Glutamatergic neuron (in vitro differentiated cells): Measurements from ENCODE around the gene INVS. TPM values are rescaled to one million over a fixed set of nuclear protein-coding genes. Genes with fewer than 3 reads are reported as not detected.

Source experiments
- DNase-seq: peaks from one replicate; pipeline ENCODE4 v3.0.0; 2022
- H3K27ac Mint-ChIP-seq: one replicate; pipeline ENCODE4 v1.8.0; 2020; ENCODE audit warnings: mild to moderate bottlenecking, mixed read lengths, inconsistent platforms; ENCODE audit not compliant: unreplicated experiment
- H3K27me3 Mint-ChIP-seq: one replicate; pipeline ENCODE4 v1.8.0; 2020; ENCODE audit warnings: mild to moderate bottlenecking, moderate library complexity, mixed read lengths, inconsistent platforms; ENCODE audit not compliant: unreplicated experiment
- H3K36me3 Mint-ChIP-seq: one replicate; pipeline ENCODE4 v1.8.0; 2020; ENCODE audit warnings: mild to moderate bottlenecking, mixed read lengths, inconsistent platforms; ENCODE audit not compliant: unreplicated experiment
- H3K4me1 Mint-ChIP-seq: one replicate; pipeline ENCODE4 v1.8.0; 2020; ENCODE audit warnings: mild to moderate bottlenecking, low read depth, mixed read lengths, inconsistent platforms; ENCODE audit not compliant: unreplicated experiment
- H3K4me3 Mint-ChIP-seq: one replicate; pipeline ENCODE4 v1.8.0; 2020; ENCODE audit warnings: mild to moderate bottlenecking, mixed read lengths, inconsistent platforms; ENCODE audit not compliant: unreplicated experiment
- H3K9me3 Mint-ChIP-seq: one replicate; pipeline ENCODE4 v1.8.0; 2020; ENCODE audit warnings: mild to moderate bottlenecking, moderate library complexity, mixed read lengths, inconsistent platforms; ENCODE audit not compliant: unreplicated experiment
- total RNA-seq: library from RNA; stranded (reverse); fragmentation: NEBNext Ultra II Directional; extraction: Animal tissue kit (Norgen Biotek cat#: 25700); gene quantifications from one replicate; pipeline ENCODE4 v1.2.1, GENCODE V29; 2021; ENCODE audit not compliant: unreplicated experiment
- TF ChIP-seq, protein P1 (sequence below): fragments of 200-600 bp; sonication (generic); IDR thresholded peaks from one replicate; pipeline ENCODE4 v1.5.0; 2021; ENCODE audit not compliant: partially characterized antibody, unreplicated experiment

The INVS gene
- total RNA-seq, 1 donor from 2014 or later, result 33.4 TPM

DNA sequence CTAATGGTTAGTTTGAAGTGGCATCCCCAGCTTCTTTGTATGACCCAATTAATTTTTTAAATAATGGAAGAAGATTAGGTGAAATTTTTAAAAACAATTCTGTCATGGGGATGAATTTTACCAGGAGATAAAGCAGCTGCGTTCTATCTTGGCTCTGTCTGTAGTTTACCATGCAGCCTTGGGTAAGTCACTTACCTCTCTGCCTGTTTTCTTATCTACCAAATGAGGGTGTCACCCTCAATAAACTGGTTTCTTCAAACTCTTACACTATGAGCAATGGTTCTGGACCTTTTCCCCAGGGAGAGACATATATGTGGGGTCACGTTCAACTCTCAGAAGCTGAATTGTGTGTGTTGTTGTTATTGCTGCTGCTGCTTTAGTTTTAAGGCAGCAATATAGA lies 182.0 kb downstream of the INVS start:
- Mint-ChIP-seq H3K4me3 (no peak overlapping the region), H3K27me3 (peaks cover 3% of the 10 kb centered on the region), H3K9me3 (peaks cover 14% of the 10 kb centered on the region), H3K27ac (no peak overlapping the region), H3K36me3 (peaks cover 13% of the 10 kb centered on the region), H3K4me1 (peaks cover 40% of the 10 kb centered on the region)
- no peak for DNase-seq
- TF ChIP-seq, protein P1, sequence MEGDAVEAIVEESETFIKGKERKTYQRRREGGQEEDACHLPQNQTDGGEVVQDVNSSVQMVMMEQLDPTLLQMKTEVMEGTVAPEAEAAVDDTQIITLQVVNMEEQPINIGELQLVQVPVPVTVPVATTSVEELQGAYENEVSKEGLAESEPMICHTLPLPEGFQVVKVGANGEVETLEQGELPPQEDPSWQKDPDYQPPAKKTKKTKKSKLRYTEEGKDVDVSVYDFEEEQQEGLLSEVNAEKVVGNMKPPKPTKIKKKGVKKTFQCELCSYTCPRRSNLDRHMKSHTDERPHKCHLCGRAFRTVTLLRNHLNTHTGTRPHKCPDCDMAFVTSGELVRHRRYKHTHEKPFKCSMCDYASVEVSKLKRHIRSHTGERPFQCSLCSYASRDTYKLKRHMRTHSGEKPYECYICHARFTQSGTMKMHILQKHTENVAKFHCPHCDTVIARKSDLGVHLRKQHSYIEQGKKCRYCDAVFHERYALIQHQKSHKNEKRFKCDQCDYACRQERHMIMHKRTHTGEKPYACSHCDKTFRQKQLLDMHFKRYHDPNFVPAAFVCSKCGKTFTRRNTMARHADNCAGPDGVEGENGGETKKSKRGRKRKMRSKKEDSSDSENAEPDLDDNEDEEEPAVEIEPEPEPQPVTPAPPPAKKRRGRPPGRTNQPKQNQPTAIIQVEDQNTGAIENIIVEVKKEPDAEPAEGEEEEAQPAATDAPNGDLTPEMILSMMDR, result no peak

DNA sequence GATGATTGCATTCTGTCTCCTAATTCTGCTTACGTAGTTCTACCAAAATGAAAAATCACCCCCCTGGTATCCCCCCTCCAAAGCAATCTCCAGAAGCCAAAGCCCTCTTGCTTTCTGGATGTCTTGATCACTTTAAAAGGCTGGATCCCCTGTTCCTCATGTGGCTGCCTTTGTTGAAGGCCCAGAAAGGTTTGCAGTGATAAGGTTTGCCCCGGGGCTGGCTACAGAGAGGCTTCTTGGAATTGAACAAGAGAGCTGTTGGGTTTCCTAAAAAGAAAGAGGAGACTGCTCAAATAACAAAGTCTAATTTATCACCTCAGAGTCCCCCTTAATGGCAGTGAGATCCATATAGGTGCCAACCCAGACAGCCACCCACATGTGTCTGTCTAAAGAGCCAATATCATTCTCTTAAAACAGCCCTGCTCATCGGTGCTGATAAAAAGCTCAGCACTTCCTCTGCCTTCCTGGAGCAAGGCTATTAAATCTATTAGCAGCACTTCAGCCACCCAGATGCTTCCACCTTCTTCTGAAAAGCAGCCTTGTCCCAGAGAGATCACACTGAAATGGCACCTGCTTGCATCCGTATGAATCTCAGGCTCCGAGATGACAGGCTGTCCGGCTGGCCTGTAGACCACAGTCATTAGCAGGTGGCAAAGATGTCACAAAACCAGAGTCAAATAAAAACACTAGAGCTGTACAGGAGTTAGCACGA lies 182.8 kb downstream of the INVS start:
- no peak for DNase-seq
- H3K27me3 Mint-ChIP-seq, result peaks cover 3% of the 10 kb centered on the region
- peaks cover 17% of the 10 kb centered on the region for H3K36me3 Mint-ChIP-seq
- H3K4me1 Mint-ChIP-seq, result peaks cover 35% of the 10 kb centered on the region
- no peak overlapping the region for H3K4me3 Mint-ChIP-seq
- TF ChIP-seq, protein P1, result no peak
- peaks cover 14% of the 10 kb centered on the region for H3K9me3 Mint-ChIP-seq
- peak overlapping the region; percentile 84 for H3K27ac Mint-ChIP-seq

DNA sequence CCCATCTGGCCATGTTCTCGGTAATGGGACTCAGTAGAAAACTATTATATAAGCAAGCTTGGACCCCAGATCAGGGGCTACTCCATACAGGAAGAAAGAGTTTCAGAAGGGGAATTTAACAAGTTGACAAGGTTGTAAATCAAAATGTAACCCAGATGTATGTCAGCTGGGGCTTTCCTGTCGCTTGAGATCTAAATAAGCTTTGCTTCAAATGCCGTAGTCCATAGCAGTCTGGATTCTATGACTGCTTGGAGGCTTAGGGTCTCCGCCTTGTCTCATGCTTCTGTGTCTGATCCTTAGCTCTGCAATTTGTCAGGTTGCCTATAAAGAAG lies 183.3 kb downstream of the INVS start:
- DNase-seq, result no peak
- TF ChIP-seq, protein P1, result no peak
- Mint-ChIP-seq H3K4me3 (no peak overlapping the region), H3K27ac (peak overlapping the region; percentile 84), H3K36me3 (peaks cover 19% of the 10 kb centered on the region), H3K4me1 (peaks cover 30% of the 10 kb centered on the region), H3K9me3 (peaks cover 14% of the 10 kb centered on the region), H3K27me3 (peaks cover 3% of the 10 kb centered on the region)

DNA sequence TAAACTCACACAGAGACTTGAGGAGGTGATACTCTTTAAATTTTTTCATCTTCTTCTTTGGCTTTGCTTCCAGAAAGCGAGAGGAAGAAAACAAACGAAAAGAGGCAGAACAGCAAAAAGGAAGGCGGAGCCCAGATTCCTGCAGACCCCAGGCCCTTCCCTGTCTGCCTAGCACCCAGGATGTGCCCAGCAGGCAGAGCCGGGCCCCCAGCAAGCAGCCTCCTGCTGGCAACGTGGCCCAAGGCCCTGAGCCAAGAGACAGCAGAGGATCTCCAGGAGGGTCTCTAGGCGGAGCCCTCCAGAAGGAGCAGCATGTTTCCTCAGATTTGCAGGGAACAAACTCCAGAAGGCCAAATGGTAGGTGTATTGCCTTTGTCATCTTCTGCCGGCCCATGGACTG lies 185.2 kb downstream of the INVS start:
- DNase-seq, result no peak
- H3K27ac Mint-ChIP-seq, result no peak overlapping the region
- peaks cover 21% of the 10 kb centered on the region for H3K4me1 Mint-ChIP-seq
- TF ChIP-seq, protein P1, result no peak
- peaks cover 12% of the 10 kb centered on the region for H3K9me3 Mint-ChIP-seq
- no peak overlapping the region for H3K4me3 Mint-ChIP-seq
- peaks cover 3% of the 10 kb centered on the region for H3K27me3 Mint-ChIP-seq
- H3K36me3 Mint-ChIP-seq, result peaks cover 35% of the 10 kb centered on the region

DNA sequence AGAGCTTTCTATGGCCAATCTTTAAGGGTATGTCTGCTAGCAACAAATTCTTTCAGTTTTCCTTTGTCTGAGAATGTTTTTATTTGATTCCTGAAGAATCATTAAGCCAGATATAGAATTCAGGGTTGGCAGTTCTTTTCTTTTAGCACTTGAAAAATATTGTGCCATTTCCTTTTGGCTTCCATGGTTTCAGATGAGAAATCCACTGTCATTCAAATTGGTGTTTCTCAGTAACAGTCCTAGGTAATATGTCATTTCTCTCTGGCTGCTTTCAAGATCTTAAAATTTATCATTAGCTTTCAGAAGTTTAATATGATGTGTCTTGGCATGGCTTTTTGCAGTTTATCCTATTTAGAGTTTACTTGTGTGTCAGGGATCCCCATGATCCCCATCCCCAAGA lies 186.0 kb downstream of the INVS start:
- TF ChIP-seq, protein P1, result no peak
- Mint-ChIP-seq H3K9me3 (peaks cover 9% of the 10 kb centered on the region), H3K36me3 (peaks cover 39% of the 10 kb centered on the region), H3K4me1 (peaks cover 15% of the 10 kb centered on the region), H3K4me3 (no peak overlapping the region), H3K27me3 (no peaks in the 10 kb centered on the region), H3K27ac (no peak overlapping the region)
- no peak for DNase-seq
